HG03095 (cell line): ENCODE data around the gene CHST2.
A peak's percentile ranks its signal among the peaks of the same experiment; 100 is the strongest.

Experiments used
- ATAC-seq: cut with Tn5 transposase; IDR thresholded peaks from one replicate; pipeline ENCODE4 v1.9.1; 2021; ENCODE audit warnings: moderate library complexity; ENCODE audit not compliant: unreplicated experiment

CHST2 gene

DNA sequence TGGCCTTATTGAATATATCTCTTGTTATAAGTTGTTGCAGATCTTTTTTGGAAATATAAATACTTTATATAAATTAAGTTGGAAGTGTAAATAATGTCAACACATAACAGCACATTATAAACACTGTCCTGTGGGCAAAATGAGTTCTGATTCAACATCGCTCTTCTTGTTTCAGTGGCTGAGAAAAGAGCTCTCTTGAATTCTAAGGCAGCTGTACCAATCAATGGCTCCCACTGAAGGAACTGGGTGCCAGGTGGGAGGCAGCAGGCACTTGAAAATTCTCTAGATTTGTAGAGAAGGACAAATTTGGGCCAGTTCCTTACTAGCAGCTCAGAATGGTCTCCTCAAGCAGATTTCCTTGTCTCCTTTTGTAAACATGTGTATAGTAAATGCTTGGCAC lies 45.6 kb downstream of the CHST2 start:
- peak; percentile 22 for ATAC-seq

DNA sequence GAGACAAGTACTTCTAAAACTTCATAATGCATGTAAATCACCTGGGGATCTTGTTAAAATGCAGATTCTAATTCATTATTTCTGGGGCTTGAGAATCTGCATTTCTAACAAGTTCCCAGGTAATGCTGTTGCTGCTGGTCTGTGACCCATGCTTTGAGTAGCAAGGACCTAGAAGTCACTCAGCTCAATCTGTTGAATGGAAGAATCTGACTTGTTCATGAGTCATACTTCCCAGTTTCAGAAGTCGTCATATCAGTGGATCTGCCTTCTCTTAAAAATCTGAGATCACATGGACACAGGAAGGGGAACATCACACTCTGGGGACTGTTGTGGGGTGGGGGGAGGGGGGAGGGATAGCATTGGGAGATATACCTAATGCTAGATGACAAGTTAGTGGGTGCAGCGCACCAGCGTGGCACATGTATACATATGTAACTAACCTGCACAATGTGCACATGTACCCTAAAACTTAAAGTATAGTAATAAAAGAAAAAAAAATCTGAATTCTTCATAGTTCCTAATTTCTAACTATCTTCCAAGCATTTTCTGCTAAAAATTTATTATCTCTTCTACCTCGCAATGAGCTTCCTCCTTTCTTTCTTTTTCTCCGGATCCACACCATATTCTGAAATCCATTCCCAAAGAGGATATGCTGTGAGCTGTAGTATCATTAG lies 46.2 kb downstream of the CHST2 start:
- ATAC-seq = peak; percentile 66

- no peak for ATAC-seq
These were observed 46.8 kb downstream of the CHST2 start for GRCh38 chr3:143166376-143166775.

GRCh38 chr3:143167969-143168854 lies 48.6 kb downstream of the CHST2 start:
- no peak for ATAC-seq

DNA sequence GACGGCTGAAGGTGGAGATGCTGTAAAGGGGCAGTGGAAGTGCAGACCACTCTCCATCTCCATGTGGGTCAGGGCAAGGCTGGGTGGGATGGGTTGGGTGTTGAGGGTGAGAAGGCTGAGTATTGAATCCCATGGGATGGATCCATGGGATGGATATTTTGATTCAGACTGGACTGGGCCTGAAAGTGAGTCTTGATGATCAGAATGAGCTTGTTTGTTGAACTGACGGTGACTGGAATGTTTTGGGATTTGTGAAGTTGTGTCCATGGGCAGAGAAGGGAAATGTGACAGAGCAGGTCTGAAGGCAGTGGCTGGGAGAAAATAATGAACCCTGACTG lies 49.3 kb downstream of the CHST2 start:
- no peak for ATAC-seq

GRCh38 chr3:143170074-143170473 lies 50.5 kb downstream of the CHST2 start:
- no peak for ATAC-seq

DNA sequence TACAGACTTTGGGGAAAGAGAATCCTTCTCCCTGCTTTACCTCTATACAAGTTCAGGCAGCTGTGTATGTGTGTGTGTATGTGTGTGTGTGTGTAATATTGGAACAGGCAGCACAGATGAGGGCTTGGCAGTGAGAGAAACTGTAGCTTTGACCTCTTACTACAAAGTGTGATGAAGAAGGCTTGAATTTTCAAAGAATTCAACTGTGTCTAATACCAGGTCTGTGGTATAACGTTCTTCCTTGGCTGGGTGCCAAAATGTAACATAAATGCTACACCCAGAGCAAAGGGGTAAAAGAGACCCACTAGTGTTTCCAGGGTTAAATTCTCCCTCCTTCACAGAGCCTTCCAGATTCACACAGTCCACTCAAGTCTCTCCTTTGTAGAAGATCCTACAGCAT lies 51.1 kb downstream of the CHST2 start:
- no peak for ATAC-seq

GRCh38 chr3:143171141-143171980 lies 51.8 kb downstream of the CHST2 start:
- peak; percentile 70 for ATAC-seq

GRCh38 chr3:143172062-143172794 lies 52.7 kb downstream of the CHST2 start:
- ATAC-seq = no peak

DNA sequence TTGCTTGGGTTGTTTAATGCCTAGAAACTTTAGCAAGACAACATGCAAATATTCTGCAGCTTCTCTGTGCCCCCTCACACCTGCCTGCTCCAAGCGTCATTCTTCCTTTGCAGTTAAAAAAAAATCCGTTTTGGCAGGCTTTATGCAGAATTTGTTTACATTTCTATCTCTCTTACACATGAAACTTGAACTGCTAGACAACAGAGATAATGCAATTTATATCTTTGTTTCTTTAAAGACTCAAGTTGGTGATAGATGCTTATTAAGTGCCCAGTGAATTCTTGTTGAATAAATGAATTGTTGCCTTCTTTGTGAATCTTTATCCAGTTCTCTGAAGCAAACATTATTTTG lies 53.2 kb downstream of the CHST2 start:
- no peak for ATAC-seq

DNA sequence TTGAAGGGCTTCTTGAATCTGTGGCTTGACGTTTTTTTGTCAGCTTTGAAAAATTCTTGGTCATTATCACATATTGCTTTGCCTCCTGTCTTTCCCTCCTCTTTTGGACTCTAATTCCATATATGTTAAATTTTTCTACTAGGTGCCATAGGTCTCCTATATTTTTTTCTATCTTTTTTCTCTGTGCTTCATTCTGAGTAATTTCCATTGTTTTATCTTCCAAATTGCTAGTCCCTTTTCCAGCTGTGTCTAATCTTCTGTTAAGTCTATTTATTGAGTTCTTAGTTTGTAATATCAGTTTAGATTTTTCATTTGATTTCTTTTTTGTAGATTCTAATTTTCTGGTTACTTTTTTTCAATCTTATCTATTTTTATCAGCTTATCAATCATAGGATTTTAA lies 53.7 kb downstream of the CHST2 start:
- ATAC-seq = no peak
